MV-4-11 (cell line): ENCODE measurements around the gene PANK2.
A peak's percentile ranks its signal among the peaks of the same experiment; 100 is the strongest.
"Not testable (repeated sequence)": the region's sequence is repeated elsewhere in the genome, so short reads cannot be mapped to it uniquely, and the experiment has no call there.

Source experiments
- DNase-seq: peaks from one replicate; lab custom pipeline; 2025; lab: John Stamatoyannopoulos, UW

The PANK2 gene

GRCh38 chr20:3929713-3930060 lies 40.5 kb downstream of the PANK2 start:
- peak; percentile 32 for DNase-seq

GRCh38 chr20:3930265-3931206 lies 41.3 kb downstream of the PANK2 start:
- no peak for DNase-seq

- no peak for DNase-seq
Measured at GRCh38 chr20:3931664-3932063, 42.5 kb downstream of the PANK2 start.

GRCh38 chr20:3932277-3932676 lies 43.1 kb downstream of the PANK2 start:
- DNase-seq = no peak

- no peak for DNase-seq
Measured at GRCh38 chr20:3932681-3933080, 43.5 kb downstream of the PANK2 start.

GRCh38 chr20:3933218-3933617 lies 44.0 kb downstream of the PANK2 start:
- DNase-seq = peak; percentile 51

GRCh38 chr20:3934624-3935023 lies 45.4 kb downstream of the PANK2 start:
- no peak for DNase-seq

- DNase-seq = no peak
Measured at GRCh38 chr20:3935295-3935955, 46.2 kb downstream of the PANK2 start.

- DNase-seq = no peak
Measured at GRCh38 chr20:3935956-3936340, 46.8 kb downstream of the PANK2 start.

- DNase-seq = no peak
Measured at GRCh38 chr20:3937618-3938017, 48.4 kb downstream of the PANK2 start.

- DNase-seq = no peak
Measured at GRCh38 chr20:3940905-3941304, 51.7 kb downstream of the PANK2 start.

- DNase-seq = not testable (repeated sequence)
Measured at GRCh38 chr20:3946666-3947065, 57.5 kb downstream of the PANK2 start.

GRCh38 chr20:3964719-3965118 lies 75.5 kb downstream of the PANK2 start:
- no peak for DNase-seq

- no peak for DNase-seq
Measured at GRCh38 chr20:3966571-3966970, 77.4 kb downstream of the PANK2 start.

- DNase-seq = no peak
Measured at GRCh38 chr20:3970016-3970415, 80.8 kb downstream of the PANK2 start.

- no peak for DNase-seq
Measured at GRCh38 chr20:3971145-3971544, 82.0 kb downstream of the PANK2 start.

- DNase-seq = no peak
Measured at GRCh38 chr20:3972161-3972560, 83.0 kb downstream of the PANK2 start.

GRCh38 chr20:3972631-3973030 lies 83.4 kb downstream of the PANK2 start:
- DNase-seq = not testable (repeated sequence)

- no peak for DNase-seq
Measured at GRCh38 chr20:3973705-3974104, 84.5 kb downstream of the PANK2 start.

GRCh38 chr20:3976511-3976910 lies 87.3 kb downstream of the PANK2 start:
- DNase-seq = no peak
